GM21619 (cell line): ENCODE data around the gene PLA2G6.
"Not testable (repeated sequence)": the region's sequence is repeated elsewhere in the genome, so short reads cannot be mapped to it uniquely, and the experiment has no call there.

Experiments
- ATAC-seq: cut with Tn5 transposase; IDR thresholded peaks from one replicate; pipeline ENCODE4 v1.9.1; 2021; ENCODE audit not compliant: unreplicated experiment

PLA2G6 gene

GRCh38 chr22:38191731-38192474 lies 10.3 kb upstream of the PLA2G6 start:
- no peak for ATAC-seq

- no peak for ATAC-seq
Measured at GRCh38 chr22:38191055-38191454, 9.4 kb upstream of the PLA2G6 start.

- no peak for ATAC-seq
Measured at GRCh38 chr22:38190581-38190980, 9.0 kb upstream of the PLA2G6 start.

- no peak for ATAC-seq
Measured at GRCh38 chr22:38189104-38189503, 7.5 kb upstream of the PLA2G6 start.

GRCh38 chr22:38187413-38188212 lies 6.0 kb upstream of the PLA2G6 start:
- ATAC-seq, result no peak

- no peak for ATAC-seq
Measured at GRCh38 chr22:38186429-38186828, 4.8 kb upstream of the PLA2G6 start.

GRCh38 chr22:38184788-38185187 lies 3.2 kb upstream of the PLA2G6 start:
- ATAC-seq, result no peak

GRCh38 chr22:38180841-38181452 lies 683 bp downstream of the PLA2G6 start:
- peak; percentile 2 for ATAC-seq

GRCh38 chr22:38178605-38178937 lies 3.1 kb downstream of the PLA2G6 start:
- not testable (repeated sequence) for ATAC-seq

- ATAC-seq, result no peak
Measured at GRCh38 chr22:38177926-38178604, 3.6 kb downstream of the PLA2G6 start.

GRCh38 chr22:38177571-38177925 lies 4.1 kb downstream of the PLA2G6 start:
- ATAC-seq, result not testable (repeated sequence)

GRCh38 chr22:38177044-38177443 lies 4.6 kb downstream of the PLA2G6 start:
- no peak for ATAC-seq

- ATAC-seq, result no peak
Measured at GRCh38 chr22:38176170-38176741, 5.4 kb downstream of the PLA2G6 start.

- ATAC-seq, result no peak
Measured at GRCh38 chr22:38175206-38176118, 6.2 kb downstream of the PLA2G6 start.

GRCh38 chr22:38174626-38175025 lies 7.0 kb downstream of the PLA2G6 start:
- no peak for ATAC-seq

GRCh38 chr22:38173641-38173906 lies 8.1 kb downstream of the PLA2G6 start:
- no peak for ATAC-seq

- no peak for ATAC-seq
Measured at GRCh38 chr22:38172832-38173640, 8.6 kb downstream of the PLA2G6 start.

GRCh38 chr22:38171927-38172831 lies 9.5 kb downstream of the PLA2G6 start:
- ATAC-seq, result no peak

- no peak for ATAC-seq
Measured at GRCh38 chr22:38170469-38170868, 11.2 kb downstream of the PLA2G6 start.
